ENCODE data around the gene GTF2IRD1.
"Not testable (repeated sequence)": the region's sequence is repeated elsewhere in the genome, so short reads cannot be mapped to it uniquely, and the experiment has no call there.

The GTF2IRD1 gene

DNA sequence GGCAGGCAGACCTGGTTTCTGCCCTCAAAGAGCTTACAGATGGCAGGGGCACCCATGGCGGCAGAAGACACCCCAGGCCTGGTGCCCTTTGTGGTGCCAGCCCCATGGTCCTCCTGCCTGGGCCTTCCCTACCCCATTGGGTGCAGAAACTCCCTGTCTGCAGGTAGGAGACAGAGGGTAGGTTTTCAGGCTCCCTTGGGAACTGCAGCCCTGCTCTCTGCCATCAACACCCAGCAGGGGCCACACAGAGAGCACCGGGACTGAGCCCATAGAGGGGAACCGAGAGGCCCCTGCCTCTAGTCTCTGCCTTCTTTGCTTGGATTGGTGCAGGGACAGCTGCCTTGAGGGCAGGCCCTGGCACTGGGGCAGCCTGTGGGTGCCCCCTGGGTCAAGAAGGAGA lies 52.6 kb downstream of the GTF2IRD1 start:
- H3K27ac Mint-ChIP-seq, result no peak overlapping the region
- no peaks in the 10 kb centered on the region for H3K4me1 Mint-ChIP-seq
- H3K36me3 Mint-ChIP-seq, result no peaks in the 10 kb centered on the region
- no peak overlapping the region for H3K4me3 Mint-ChIP-seq
- no peaks in the 10 kb centered on the region for H3K27me3 Mint-ChIP-seq
- no peaks in the 10 kb centered on the region for H3K9me3 Mint-ChIP-seq

DNA sequence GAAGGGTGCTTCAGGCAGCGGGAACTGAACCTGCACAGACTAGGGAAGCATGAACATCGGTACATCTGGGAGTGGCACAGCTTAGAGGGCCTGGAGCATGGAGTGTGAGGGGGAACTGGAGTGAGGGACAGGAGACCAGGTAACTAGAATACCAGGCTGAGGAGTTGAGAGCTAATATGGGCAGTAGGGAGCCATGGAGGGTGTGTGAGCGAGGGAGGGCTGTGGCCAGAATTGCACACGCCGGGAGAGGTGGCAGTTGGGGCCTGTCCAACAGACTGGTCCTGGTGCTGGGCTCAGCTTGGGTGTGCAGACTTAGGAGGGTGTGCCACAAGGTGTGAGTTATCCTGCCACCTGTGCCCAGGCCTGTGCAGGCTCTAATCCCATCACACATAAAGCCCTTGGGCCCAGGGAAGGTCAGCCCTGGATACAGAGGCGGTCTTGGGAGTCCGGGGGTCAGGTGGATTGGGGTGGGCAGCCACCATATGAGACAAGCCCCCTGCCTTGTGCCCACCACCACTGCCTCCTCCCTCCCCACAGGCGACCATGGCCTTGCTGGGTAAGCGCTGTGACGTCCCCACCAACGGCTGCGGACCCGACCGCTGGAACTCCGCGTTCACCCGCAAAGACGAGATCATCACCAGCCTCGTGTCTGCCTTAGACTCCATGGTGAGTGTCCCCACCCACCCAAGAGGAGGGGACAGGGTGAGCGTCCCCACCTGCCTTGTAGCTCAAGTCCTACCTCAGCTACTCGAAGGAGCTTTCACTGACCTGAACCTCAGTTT lies 54.0 kb downstream of the GTF2IRD1 start:
- H3K27me3 Mint-ChIP-seq, result no peaks in the 10 kb centered on the region
- no peak overlapping the region for H3K27ac Mint-ChIP-seq
- H3K36me3 Mint-ChIP-seq, result no peaks in the 10 kb centered on the region
- no peaks in the 10 kb centered on the region for H3K9me3 Mint-ChIP-seq
- H3K4me1 Mint-ChIP-seq, result no peaks in the 10 kb centered on the region
- H3K4me3 Mint-ChIP-seq, result no peak overlapping the region

DNA sequence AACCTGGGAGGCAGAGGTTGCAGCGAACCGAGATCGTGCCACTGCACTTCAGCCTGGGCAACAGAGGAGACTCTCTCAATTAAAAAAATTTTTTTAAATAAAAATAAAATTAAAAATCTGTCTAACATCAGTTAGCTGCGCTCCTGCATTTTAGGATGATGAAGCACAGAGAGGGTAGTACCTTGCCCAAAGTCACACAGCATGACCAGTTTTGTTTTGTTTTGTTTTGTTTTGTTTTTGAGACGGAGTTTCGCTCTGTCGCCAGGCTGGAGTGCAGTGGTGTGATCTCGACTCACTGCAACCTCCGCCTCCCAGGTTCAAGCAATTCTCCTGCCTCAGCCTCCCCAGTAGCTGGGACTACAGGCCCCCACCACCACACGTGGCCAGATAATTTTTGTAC lies 55.7 kb downstream of the GTF2IRD1 start:
- H3K4me3 Mint-ChIP-seq, H3K4me1 Mint-ChIP-seq, H3K27me3 Mint-ChIP-seq, H3K9me3 Mint-ChIP-seq, H3K36me3 Mint-ChIP-seq, H3K27ac Mint-ChIP-seq: not testable (repeated sequence)

DNA sequence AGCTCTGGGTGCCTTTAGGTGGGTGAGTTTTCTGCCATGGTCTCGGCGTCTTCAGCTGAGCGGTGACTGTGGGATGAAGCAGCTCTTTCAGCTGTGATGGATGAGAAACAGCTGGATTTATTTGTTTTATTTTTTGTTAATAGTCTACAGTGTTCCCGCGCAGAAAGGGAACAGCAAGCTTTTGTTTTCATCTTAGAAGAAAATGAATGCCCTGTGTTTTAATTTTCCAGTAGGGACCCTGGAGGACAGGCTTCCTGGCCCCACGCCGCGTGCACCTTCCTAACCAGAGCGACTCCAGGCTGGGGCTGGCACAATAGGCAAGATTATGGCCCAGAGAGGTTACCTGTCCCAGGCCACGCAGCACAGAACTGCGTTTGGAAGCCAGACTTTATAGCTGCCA lies 57.6 kb downstream of the GTF2IRD1 start:
- H3K9me3 Mint-ChIP-seq, result no peaks in the 10 kb centered on the region

DNA sequence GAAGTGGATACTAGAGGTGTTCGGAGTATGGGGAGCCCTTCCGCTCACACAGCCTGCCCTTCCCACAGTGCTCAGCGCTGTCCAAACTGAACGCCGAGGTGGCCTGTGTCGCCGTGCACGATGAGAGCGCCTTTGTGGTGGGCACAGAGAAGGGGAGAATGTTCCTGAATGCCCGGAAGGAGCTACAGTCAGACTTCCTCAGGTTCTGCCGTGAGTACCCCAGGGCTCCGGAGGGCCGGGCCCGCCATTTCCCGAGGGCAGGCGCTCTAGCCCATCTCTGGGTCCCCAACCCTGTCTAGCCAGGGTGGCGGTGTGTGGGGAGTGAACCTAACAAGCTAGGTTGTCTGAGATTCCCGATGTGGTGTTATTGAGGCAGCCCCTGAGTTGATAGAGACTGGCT lies 59.1 kb downstream of the GTF2IRD1 start:
- H3K36me3 Mint-ChIP-seq, result no peaks in the 10 kb centered on the region
- no peaks in the 10 kb centered on the region for H3K9me3 Mint-ChIP-seq
- no peaks in the 10 kb centered on the region for H3K4me1 Mint-ChIP-seq
- no peak overlapping the region for H3K27ac Mint-ChIP-seq
- H3K27me3 Mint-ChIP-seq, result no peaks in the 10 kb centered on the region
- no peak overlapping the region for H3K4me3 Mint-ChIP-seq

More for the DNA sequence above, 57.6 kb downstream of the GTF2IRD1 start:
- H3K36me3 Mint-ChIP-seq, result no peaks in the 10 kb centered on the region
- H3K27ac Mint-ChIP-seq, result no peak overlapping the region
- no peaks in the 10 kb centered on the region for H3K4me1 Mint-ChIP-seq
- no peaks in the 10 kb centered on the region for H3K27me3 Mint-ChIP-seq
- no peak overlapping the region for H3K4me3 Mint-ChIP-seq

DNA sequence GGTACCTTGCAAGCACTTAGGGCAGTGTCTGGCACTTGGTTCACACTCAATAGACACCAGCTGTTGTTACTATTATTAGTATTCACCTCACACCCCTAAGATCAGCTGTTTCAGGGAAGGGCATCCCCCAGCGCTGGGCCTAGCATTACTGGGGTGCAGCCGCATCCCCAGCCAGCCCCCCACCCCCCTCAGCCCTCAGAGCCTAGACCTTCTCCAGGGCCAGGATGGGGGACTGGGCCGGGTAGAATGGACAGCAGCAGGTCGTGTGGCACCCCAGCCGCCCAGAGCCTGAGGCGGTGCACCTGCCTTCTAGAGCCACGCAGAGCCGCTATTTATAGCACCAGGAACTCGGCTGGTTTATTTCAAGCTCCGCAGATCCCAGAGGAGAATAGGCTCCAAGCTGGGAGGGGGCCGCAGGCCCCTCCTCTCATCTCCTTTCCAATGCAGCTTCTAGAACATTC lies 60.5 kb downstream of the GTF2IRD1 start:
- no peak overlapping the region for H3K27ac Mint-ChIP-seq
- H3K4me1 Mint-ChIP-seq, result no peaks in the 10 kb centered on the region
- no peaks in the 10 kb centered on the region for H3K27me3 Mint-ChIP-seq
- H3K36me3 Mint-ChIP-seq, result no peaks in the 10 kb centered on the region
- no peak overlapping the region for H3K4me3 Mint-ChIP-seq
- no peaks in the 10 kb centered on the region for H3K9me3 Mint-ChIP-seq

DNA sequence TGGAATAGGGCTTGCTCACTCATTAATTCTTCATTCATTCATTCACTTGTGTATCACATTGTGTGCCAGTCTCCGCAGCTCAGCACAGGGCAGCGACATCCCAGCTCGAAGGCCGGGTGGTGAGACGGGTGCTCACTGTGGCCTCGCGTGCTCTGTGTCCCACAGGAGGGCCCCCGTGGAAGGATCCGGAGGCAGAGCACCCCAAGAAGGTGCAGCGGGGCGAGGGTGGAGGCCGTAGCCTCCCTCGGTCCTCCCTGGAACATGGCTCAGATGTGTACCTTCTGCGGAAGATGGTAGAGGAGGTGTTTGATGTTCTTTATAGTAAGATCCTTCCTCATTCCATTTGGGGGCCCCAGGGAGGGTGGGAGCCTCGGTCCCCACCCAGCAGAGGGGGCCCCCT lies 61.6 kb downstream of the GTF2IRD1 start:
- Mint-ChIP-seq H3K9me3 (no peaks in the 10 kb centered on the region), H3K36me3 (no peaks in the 10 kb centered on the region), H3K4me1 (no peaks in the 10 kb centered on the region), H3K4me3 (no peak overlapping the region), H3K27me3 (no peaks in the 10 kb centered on the region), H3K27ac (no peak overlapping the region)

DNA sequence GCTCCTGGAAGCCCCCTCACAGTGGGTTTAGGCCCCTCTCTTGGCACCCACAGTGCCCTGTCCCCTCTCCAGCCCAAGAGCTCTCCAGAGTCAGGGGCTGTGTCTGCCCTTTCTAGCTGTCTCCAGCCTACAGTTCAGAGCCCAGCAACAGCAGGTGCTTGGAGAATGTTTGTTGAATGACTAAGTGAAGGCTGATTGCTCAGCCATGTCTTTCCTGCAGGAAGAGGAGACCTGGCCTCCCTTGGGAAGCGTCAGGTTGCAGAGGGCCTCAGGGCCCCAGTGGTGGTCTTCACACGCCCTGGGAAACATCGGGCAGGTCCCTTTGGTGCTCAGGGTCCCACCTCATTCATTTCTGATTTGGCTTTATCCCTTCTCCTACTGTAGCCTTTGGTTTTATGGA lies 62.5 kb downstream of the GTF2IRD1 start:
- Mint-ChIP-seq H3K9me3 (no peaks in the 10 kb centered on the region), H3K27me3 (no peaks in the 10 kb centered on the region), H3K4me3 (no peak overlapping the region), H3K36me3 (no peaks in the 10 kb centered on the region), H3K27ac (no peak overlapping the region), H3K4me1 (no peaks in the 10 kb centered on the region)

DNA sequence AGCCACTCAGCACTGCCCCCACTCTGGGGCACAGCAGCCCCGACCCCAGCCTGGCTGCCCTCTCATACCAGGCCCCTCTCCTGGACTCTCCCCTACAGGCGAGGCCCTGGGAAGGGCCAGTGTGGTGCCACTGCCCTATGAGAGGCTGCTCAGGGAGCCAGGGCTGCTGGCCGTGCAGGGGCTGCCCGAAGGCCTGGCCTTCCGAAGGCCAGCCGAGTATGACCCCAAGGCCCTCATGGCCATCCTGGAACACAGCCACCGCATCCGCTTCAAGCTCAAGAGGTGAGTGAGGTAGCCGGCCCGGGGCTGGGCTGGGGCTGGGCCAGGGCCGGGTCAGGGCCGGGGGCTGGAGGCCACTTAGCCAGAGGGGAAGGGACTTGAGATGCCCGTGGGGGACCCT lies 64.3 kb downstream of the GTF2IRD1 start:
- no peaks in the 10 kb centered on the region for H3K27me3 Mint-ChIP-seq
- H3K4me1 Mint-ChIP-seq, result no peaks in the 10 kb centered on the region
- H3K9me3 Mint-ChIP-seq, result no peaks in the 10 kb centered on the region
- no peaks in the 10 kb centered on the region for H3K36me3 Mint-ChIP-seq
- H3K4me3 Mint-ChIP-seq, result no peak overlapping the region
- no peak overlapping the region for H3K27ac Mint-ChIP-seq

DNA sequence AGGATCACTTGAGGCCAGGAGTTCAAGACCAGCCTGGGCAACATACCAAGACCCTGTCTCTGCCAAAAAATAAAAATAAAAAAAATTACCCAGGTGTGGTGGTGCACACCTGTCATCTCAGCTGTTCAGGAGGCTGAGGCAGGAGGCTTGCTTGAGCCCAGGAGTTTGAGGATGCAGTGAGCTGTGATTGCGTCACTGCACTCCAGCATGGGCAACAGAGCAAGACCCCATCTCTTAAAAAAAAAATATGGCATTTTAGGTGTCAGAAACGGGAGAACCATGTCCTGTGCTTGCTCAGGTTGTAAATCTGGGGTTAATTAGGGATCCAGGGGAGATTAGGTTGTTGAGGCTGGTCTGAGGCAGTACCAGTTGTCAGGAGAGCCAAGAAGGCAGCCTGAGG lies 64.9 kb downstream of the GTF2IRD1 start:
- Mint-ChIP-seq H3K27me3 (no peaks in the 10 kb centered on the region), H3K36me3 (no peaks in the 10 kb centered on the region), H3K4me1 (no peaks in the 10 kb centered on the region), H3K4me3 (no peak overlapping the region), H3K9me3 (no peaks in the 10 kb centered on the region), H3K27ac (peak overlapping the region; percentile 30)

DNA sequence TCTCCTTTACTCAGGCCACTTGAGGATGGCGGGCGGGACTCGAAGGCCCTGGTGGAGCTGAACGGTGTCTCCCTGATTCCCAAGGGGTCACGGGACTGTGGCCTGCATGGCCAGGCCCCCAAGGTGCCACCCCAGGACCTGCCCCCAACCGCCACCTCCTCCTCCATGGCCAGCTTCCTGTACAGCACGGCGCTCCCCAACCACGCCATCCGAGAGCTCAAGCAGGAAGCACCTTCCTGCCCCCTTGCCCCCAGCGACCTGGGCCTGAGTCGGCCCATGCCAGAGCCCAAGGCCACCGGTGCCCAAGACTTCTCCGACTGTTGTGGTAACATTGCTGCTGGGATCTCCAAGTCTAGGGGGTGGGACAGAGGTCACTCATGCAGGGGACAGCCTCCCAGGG lies 65.7 kb downstream of the GTF2IRD1 start:
- Mint-ChIP-seq H3K36me3 (no peaks in the 10 kb centered on the region), H3K4me3 (no peak overlapping the region), H3K4me1 (no peaks in the 10 kb centered on the region), H3K9me3 (no peaks in the 10 kb centered on the region), H3K27ac (no peak overlapping the region), H3K27me3 (no peaks in the 10 kb centered on the region)

DNA sequence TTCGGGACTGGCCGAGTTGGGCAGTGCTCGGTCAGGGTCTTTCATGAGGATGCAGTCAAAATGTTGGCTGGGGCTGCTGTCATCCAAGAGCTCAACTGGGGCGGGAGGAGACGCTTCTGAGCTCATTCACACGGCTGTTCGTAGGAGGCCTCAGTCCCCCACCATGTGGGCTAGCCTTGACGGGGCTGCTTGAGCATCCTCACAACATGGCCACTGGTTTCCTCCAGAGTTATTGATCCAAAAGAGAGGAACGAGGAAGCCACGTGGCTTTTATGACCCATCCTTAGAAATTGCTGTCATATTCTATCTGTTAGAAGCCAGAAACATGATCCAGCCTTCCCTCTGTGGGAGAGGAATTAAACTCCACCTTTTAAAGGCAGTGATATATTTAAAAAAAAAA lies 68.1 kb downstream of the GTF2IRD1 start:
- no peaks in the 10 kb centered on the region for H3K36me3 Mint-ChIP-seq
- H3K27ac Mint-ChIP-seq, result no peak overlapping the region
- no peaks in the 10 kb centered on the region for H3K27me3 Mint-ChIP-seq
- H3K4me1 Mint-ChIP-seq, result no peaks in the 10 kb centered on the region
- H3K9me3 Mint-ChIP-seq, result no peaks in the 10 kb centered on the region
- H3K4me3 Mint-ChIP-seq, result no peak overlapping the region

DNA sequence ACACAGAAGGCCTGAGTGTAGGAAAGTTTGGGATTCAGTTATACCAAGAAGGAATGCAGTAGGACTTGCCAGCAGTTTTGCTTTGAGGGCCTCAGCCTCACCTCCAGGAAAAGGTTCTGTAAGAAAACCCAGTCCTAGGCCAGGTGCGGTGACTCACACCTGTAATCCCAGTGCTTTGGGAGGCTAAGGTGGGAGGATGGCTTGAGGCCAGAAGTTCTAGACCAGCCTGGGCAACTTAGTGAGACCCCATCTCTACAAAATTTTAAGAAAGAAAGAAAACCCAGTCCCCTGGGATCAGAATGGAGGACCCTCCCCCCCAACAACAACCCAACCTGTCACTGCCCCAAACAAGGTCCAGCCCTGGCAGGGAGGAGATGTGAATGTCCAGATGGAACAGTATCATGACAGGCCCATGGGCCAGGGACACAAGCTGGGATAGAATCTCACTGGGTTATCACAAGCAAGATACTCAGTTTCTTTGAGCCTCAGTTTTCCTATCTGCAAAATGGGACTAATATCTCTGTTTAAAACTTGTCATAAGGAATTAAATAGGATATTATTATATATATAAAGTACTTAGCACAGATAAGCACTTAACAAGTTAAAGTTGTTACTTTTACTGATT lies 68.7 kb downstream of the GTF2IRD1 start:
- Mint-ChIP-seq H3K9me3 (no peaks in the 10 kb centered on the region), H3K4me3 (no peak overlapping the region), H3K36me3 (no peaks in the 10 kb centered on the region), H3K27me3 (no peaks in the 10 kb centered on the region), H3K27ac (no peak overlapping the region), H3K4me1 (no peaks in the 10 kb centered on the region)

DNA sequence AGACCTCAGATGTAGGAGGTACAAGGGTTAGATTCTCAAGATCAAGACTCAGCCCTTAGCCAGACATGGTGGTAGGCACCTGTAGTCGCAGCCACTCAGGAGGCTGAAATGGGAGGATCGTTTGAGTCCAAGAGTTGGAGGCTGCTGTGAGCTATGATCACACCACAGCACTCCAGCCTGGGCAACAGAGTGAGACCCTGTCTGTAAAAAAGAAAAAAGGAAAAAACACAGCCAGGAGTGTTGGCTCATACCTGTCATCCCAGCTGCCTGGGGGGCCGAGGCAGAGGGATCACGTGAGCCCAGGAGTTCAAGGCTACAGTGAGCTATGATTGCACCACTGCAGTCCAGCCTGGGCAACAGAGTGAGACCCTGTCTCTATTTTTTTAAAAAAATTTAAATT lies 69.3 kb downstream of the GTF2IRD1 start:
- H3K4me1 Mint-ChIP-seq, result no peaks in the 10 kb centered on the region
- H3K36me3 Mint-ChIP-seq, result no peaks in the 10 kb centered on the region
- no peaks in the 10 kb centered on the region for H3K9me3 Mint-ChIP-seq
- no peaks in the 10 kb centered on the region for H3K27me3 Mint-ChIP-seq
- no peak overlapping the region for H3K27ac Mint-ChIP-seq
- no peak overlapping the region for H3K4me3 Mint-ChIP-seq

DNA sequence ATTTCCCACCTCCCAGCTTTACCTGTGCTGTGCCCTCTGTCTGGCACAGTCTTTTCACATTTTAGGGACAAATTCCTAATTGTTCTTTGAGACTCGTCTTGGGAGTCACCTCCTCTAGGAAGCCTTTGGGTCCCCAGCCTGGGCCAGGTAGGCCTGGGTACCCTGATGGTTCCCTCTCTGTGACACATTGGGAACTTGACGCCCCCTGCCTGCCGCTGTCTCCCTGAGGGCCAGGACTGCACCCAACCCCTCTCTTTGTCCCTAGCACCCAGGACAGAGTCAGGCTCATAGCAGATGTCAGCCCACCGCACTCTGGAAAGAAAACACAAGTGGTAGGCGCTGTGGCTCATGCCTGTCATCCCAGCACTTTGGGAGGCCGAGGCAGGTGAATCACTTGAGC lies 71.4 kb downstream of the GTF2IRD1 start:
- no peaks in the 10 kb centered on the region for H3K27me3 Mint-ChIP-seq
- H3K27ac Mint-ChIP-seq, result no peak overlapping the region
- no peaks in the 10 kb centered on the region for H3K4me1 Mint-ChIP-seq
- H3K36me3 Mint-ChIP-seq, result no peaks in the 10 kb centered on the region
- H3K4me3 Mint-ChIP-seq, result no peak overlapping the region
- no peaks in the 10 kb centered on the region for H3K9me3 Mint-ChIP-seq

DNA sequence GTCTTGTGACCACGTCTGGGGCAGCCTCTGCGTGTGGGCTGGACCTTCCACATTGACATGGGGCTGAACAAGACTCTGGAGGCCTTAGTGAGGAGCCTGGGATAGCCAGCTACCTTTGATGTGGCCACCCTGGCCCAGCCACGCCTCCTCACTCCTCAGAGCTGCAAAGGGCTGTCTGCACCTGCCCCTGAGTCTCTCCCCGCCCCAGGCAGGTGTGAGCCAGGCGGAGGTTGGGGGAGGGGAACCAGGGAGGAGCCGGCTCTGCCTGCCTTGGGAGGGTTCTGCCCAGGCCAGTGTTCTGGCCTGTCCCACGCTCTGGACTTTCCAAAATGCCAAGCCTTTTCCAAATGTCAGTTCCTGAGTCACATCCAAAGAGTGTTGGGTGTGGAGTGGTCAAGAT lies 72.2 kb downstream of the GTF2IRD1 start:
- Mint-ChIP-seq H3K27me3 (no peaks in the 10 kb centered on the region), H3K27ac (no peak overlapping the region), H3K4me3 (no peak overlapping the region), H3K36me3 (no peaks in the 10 kb centered on the region), H3K9me3 (no peaks in the 10 kb centered on the region), H3K4me1 (no peaks in the 10 kb centered on the region)

DNA sequence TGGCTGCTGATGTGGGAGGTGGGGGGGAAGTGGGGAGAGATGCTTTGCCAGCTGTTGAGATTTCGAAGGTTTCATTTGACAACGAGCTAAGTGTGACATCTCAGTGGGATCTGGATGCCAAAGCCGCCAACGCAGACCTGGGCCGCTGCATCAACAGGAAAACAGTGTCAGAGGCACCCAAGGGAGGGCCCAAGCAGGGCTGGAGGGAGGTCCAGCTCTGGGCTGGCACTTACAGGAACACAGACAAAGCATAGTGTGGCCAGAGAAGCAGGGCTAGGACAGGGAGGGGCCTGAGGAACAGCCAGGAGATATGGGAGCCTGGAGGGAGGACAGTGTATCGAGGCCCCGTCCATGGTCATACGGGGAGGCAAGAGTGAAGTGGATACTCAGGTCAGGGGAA lies 73.1 kb downstream of the GTF2IRD1 start:
- Mint-ChIP-seq H3K27me3 (no peaks in the 10 kb centered on the region), H3K27ac (no peak overlapping the region), H3K4me1 (no peaks in the 10 kb centered on the region), H3K36me3 (no peaks in the 10 kb centered on the region), H3K9me3 (no peaks in the 10 kb centered on the region), H3K4me3 (no peak overlapping the region)
